Measurements from ENCODE around the gene E4F1. TPM values are rescaled to one million over a fixed set of nuclear protein-coding genes. Genes with fewer than 3 reads are reported as not detected.
"Not testable (repeated sequence)": the region's sequence is repeated elsewhere in the genome, so short reads cannot be mapped to it uniquely, and the experiment has no call there.

Gene E4F1
- total RNA-seq, 1 donor from 2014 or later = 37.4 TPM

GRCh38 chr16:2203119-2203688 lies 20.2 kb upstream of the E4F1 start:
- Mint-ChIP-seq H3K4me1 (ENCODE audit: low read depth) (peaks cover 22% of the 10 kb centered on the region), H3K4me3 (peak overlapping the region; percentile 76), H3K27ac (peak overlapping the region; percentile 53), H3K27me3 (ENCODE audit: insufficient read depth) (peaks cover 19% of the 10 kb centered on the region)
- H3K9me3 Mint-ChIP-seq; H3K36me3 Mint-ChIP-seq (ENCODE audit: low read depth); DNase-seq (ENCODE audit: low spot score); intact Hi-C loops (cut with micrococcal nuclease): not testable (repeated sequence)

GRCh38 chr16:2204416-2205103 lies 18.8 kb upstream of the E4F1 start:
- no peak for DNase-seq (ENCODE audit: low spot score)
- peaks cover 13% of the 10 kb centered on the region for H3K27me3 Mint-ChIP-seq (ENCODE audit: insufficient read depth)
- H3K4me3 Mint-ChIP-seq = peak overlapping the region; percentile 76
- intact Hi-C loops (cut with micrococcal nuclease) = loop anchor here (1.0 kb wide), 7 partner anchors 11 to 478 kb away; partner anchors contain the start of genes E4F1, ECI1, KCTD5 and NTHL1
- H3K36me3 Mint-ChIP-seq (ENCODE audit: low read depth) = peaks cover 11% of the 10 kb centered on the region
- H3K27ac Mint-ChIP-seq = peak overlapping the region; percentile 55
- no peaks in the 10 kb centered on the region for H3K9me3 Mint-ChIP-seq
- peaks cover 22% of the 10 kb centered on the region for H3K4me1 Mint-ChIP-seq (ENCODE audit: low read depth)

GRCh38 chr16:2205104-2205966 lies 18.1 kb upstream of the E4F1 start, which contains the start of gene MLST8:
Gene MLST8, plus strand, starts transcription at chr16:2205454. Its CDS starts 632 bp downstream, at chr16:2206086.
- peak within 1 kb of the TSS; percentile 68 for H3K27ac Mint-ChIP-seq
- no peaks in the 10 kb centered on the region for H3K9me3 Mint-ChIP-seq
- H3K36me3 Mint-ChIP-seq (ENCODE audit: low read depth) = peaks cover 11% of the 10 kb centered on the region
- peaks cover 22% of the 10 kb centered on the region for H3K4me1 Mint-ChIP-seq (ENCODE audit: low read depth)
- DNase-seq (ENCODE audit: low spot score) = peak; percentile 90
- H3K27me3 Mint-ChIP-seq (ENCODE audit: insufficient read depth) = peaks cover 13% of the 10 kb centered on the region
- intact Hi-C loops (cut with micrococcal nuclease) = loop anchor here (1.0 kb wide), 7 partner anchors 10 to 477 kb away; partner anchors contain the start of genes E4F1, ECI1, KCTD5 and NTHL1
- peak within 1 kb of the TSS; percentile 86 for H3K4me3 Mint-ChIP-seq

- H3K36me3 Mint-ChIP-seq (ENCODE audit: low read depth) = peaks cover 11% of the 10 kb centered on the region
Observed at GRCh38 chr16:2205967-2206313, 17.5 kb upstream of the E4F1 start.

GRCh38 chr16:2206420-2206779 lies 17.0 kb upstream of the E4F1 start:
- peak overlapping the region; percentile 86 for H3K4me3 Mint-ChIP-seq

More at GRCh38 chr16:2205967-2206313, 17.5 kb upstream of the E4F1 start:
- intact Hi-C loops (cut with micrococcal nuclease) = loop anchor here (1.0 kb wide), 7 partner anchors 9 to 476 kb away; partner anchors contain the start of genes E4F1, ECI1, KCTD5 and NTHL1
- DNase-seq (ENCODE audit: low spot score) = no peak
- H3K4me1 Mint-ChIP-seq (ENCODE audit: low read depth) = peaks cover 22% of the 10 kb centered on the region
- peaks cover 11% of the 10 kb centered on the region for H3K27me3 Mint-ChIP-seq (ENCODE audit: insufficient read depth)
- H3K9me3 Mint-ChIP-seq = no peaks in the 10 kb centered on the region
- H3K27ac Mint-ChIP-seq = peak overlapping the region; percentile 67
- H3K4me3 Mint-ChIP-seq = peak overlapping the region; percentile 86

GRCh38 chr16:2206780-2207433 lies 16.5 kb upstream of the E4F1 start:
- peaks cover 12% of the 10 kb centered on the region for H3K36me3 Mint-ChIP-seq (ENCODE audit: low read depth)

More at GRCh38 chr16:2206420-2206779, 17.0 kb upstream of the E4F1 start:
- Mint-ChIP-seq H3K36me3 (ENCODE audit: low read depth) (peaks cover 11% of the 10 kb centered on the region), H3K27ac (peak overlapping the region; percentile 68), H3K4me1 (ENCODE audit: low read depth) (peaks cover 22% of the 10 kb centered on the region), H3K9me3 (no peaks in the 10 kb centered on the region), H3K27me3 (ENCODE audit: insufficient read depth) (peaks cover 11% of the 10 kb centered on the region)
- intact Hi-C loops (cut with micrococcal nuclease) = no loop called here
- DNase-seq (ENCODE audit: low spot score) = no peak

GRCh38 chr16:2207872-2208271 lies 15.5 kb upstream of the E4F1 start:
- peak overlapping the region; percentile 86 for H3K4me3 Mint-ChIP-seq
- peaks cover 19% of the 10 kb centered on the region for H3K36me3 Mint-ChIP-seq (ENCODE audit: low read depth)
- peak overlapping the region; percentile 67 for H3K27ac Mint-ChIP-seq
- no peaks in the 10 kb centered on the region for H3K9me3 Mint-ChIP-seq
- DNase-seq (ENCODE audit: low spot score) = no peak
- H3K4me1 Mint-ChIP-seq (ENCODE audit: low read depth) = peaks cover 33% of the 10 kb centered on the region
- intact Hi-C loops (cut with micrococcal nuclease) = no loop called here
- peaks cover 4% of the 10 kb centered on the region for H3K27me3 Mint-ChIP-seq (ENCODE audit: insufficient read depth)

More at GRCh38 chr16:2206780-2207433, 16.5 kb upstream of the E4F1 start:
- H3K4me3 Mint-ChIP-seq = peak overlapping the region; percentile 86
- H3K4me1 Mint-ChIP-seq (ENCODE audit: low read depth) = peaks cover 25% of the 10 kb centered on the region
- H3K9me3 Mint-ChIP-seq = no peaks in the 10 kb centered on the region
- intact Hi-C loops (cut with micrococcal nuclease) = no loop called here
- H3K27ac Mint-ChIP-seq = peak overlapping the region; percentile 67
- no peak for DNase-seq (ENCODE audit: low spot score)
- peaks cover 7% of the 10 kb centered on the region for H3K27me3 Mint-ChIP-seq (ENCODE audit: insufficient read depth)

- no peaks in the 10 kb centered on the region for H3K9me3 Mint-ChIP-seq
- H3K27me3 Mint-ChIP-seq (ENCODE audit: insufficient read depth) = peaks cover 4% of the 10 kb centered on the region
- H3K36me3 Mint-ChIP-seq (ENCODE audit: low read depth) = peaks cover 22% of the 10 kb centered on the region
- peak overlapping the region; percentile 86 for H3K4me3 Mint-ChIP-seq
- peaks cover 37% of the 10 kb centered on the region for H3K4me1 Mint-ChIP-seq (ENCODE audit: low read depth)
- no peak for DNase-seq (ENCODE audit: low spot score)
- intact Hi-C loops (cut with micrococcal nuclease) = no loop called here
- no peak overlapping the region for H3K27ac Mint-ChIP-seq
Observed at GRCh38 chr16:2208308-2208707, 15.1 kb upstream of the E4F1 start.

- Mint-ChIP-seq H3K27ac (no peak overlapping the region), H3K9me3 (no peaks in the 10 kb centered on the region), H3K4me1 (ENCODE audit: low read depth) (peaks cover 36% of the 10 kb centered on the region), H3K36me3 (ENCODE audit: low read depth) (peaks cover 24% of the 10 kb centered on the region), H3K27me3 (ENCODE audit: insufficient read depth) (peaks cover 2% of the 10 kb centered on the region), H3K4me3 (no peak overlapping the region)
- no peak for DNase-seq (ENCODE audit: low spot score)
- intact Hi-C loops (cut with micrococcal nuclease) = no loop called here
Observed at GRCh38 chr16:2208772-2209171, 14.6 kb upstream of the E4F1 start.

GRCh38 chr16:2209258-2210008 lies 14.0 kb upstream of the E4F1 start:
- peaks cover 24% of the 10 kb centered on the region for H3K36me3 Mint-ChIP-seq (ENCODE audit: low read depth)
- peaks cover 33% of the 10 kb centered on the region for H3K4me1 Mint-ChIP-seq (ENCODE audit: low read depth)
- H3K4me3 Mint-ChIP-seq = no peak overlapping the region
- H3K27ac Mint-ChIP-seq = no peak overlapping the region
- intact Hi-C loops (cut with micrococcal nuclease) = loop anchor here (10.0 kb wide), 1 partner anchor 135 kb away; the partner anchor contains the start of gene ABCA3
- DNase-seq (ENCODE audit: low spot score) = no peak
- peaks cover 1% of the 10 kb centered on the region for H3K27me3 Mint-ChIP-seq (ENCODE audit: insufficient read depth)
- no peaks in the 10 kb centered on the region for H3K9me3 Mint-ChIP-seq

GRCh38 chr16:2210009-2210332 lies 13.4 kb upstream of the E4F1 start:
- DNase-seq (ENCODE audit: low spot score) = no peak
- intact Hi-C loops (cut with micrococcal nuclease) = loop anchor here (10.0 kb wide), 1 partner anchor 135 kb away; the partner anchor contains the start of gene ABCA3
- H3K27me3 Mint-ChIP-seq (ENCODE audit: insufficient read depth) = no peaks in the 10 kb centered on the region
- no peaks in the 10 kb centered on the region for H3K9me3 Mint-ChIP-seq
- no peak overlapping the region for H3K4me3 Mint-ChIP-seq
- no peak overlapping the region for H3K27ac Mint-ChIP-seq
- peaks cover 24% of the 10 kb centered on the region for H3K36me3 Mint-ChIP-seq (ENCODE audit: low read depth)
- H3K4me1 Mint-ChIP-seq (ENCODE audit: low read depth) = peaks cover 29% of the 10 kb centered on the region
